ENCODE results near the gene LTBR.
A peak's percentile ranks its signal among the peaks of the same experiment; 100 is the strongest.

The LTBR gene

DNA sequence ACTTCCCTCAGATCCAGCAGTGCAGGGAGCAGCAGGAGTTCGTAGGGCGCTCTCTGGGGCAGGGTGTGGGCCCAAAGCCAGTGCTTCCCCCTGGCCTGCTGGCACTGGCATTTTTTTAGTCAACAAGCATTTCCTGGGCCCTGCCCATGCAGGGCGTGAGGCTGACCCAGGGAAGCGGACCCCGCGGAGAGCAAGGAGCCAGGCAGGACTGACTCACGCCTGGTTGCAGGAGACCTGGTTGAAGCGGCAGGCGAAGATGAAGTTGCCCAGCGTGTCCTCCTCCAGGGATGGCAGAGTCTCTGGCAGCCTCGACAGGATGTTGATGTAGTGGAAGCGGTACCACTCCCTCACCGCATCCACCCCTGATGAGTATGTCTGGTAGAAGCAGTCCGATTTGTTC, 22.1 kb upstream of the LTBR start:
- H3K4me3 ChIP-seq (ENCODE audit: low read depth, low read length): no peak overlapping the region
- H3K4me1 ChIP-seq (ENCODE audit: control insufficient read depth, insufficient read depth, low read length): peaks cover 7% of the 10 kb centered on the region; the same call in 1 of the 2 replicates
- H3K9me3 ChIP-seq (ENCODE audit: control insufficient read depth, insufficient read depth, low read depth, low read length): no peaks in the 10 kb centered on the region
- no peak overlapping the region for H3K27ac ChIP-seq (ENCODE audit: low read depth, low read length)
- no peak overlapping the region for H3K9ac ChIP-seq (ENCODE audit: low read length)
- no peaks in the 10 kb centered on the region for H3K27me3 ChIP-seq (ENCODE audit: control insufficient read depth, insufficient read depth, low read length)
- H3K36me3 ChIP-seq (ENCODE audit: control insufficient read depth, insufficient read depth, low read length): peaks cover 31% of the 10 kb centered on the region

DNA sequence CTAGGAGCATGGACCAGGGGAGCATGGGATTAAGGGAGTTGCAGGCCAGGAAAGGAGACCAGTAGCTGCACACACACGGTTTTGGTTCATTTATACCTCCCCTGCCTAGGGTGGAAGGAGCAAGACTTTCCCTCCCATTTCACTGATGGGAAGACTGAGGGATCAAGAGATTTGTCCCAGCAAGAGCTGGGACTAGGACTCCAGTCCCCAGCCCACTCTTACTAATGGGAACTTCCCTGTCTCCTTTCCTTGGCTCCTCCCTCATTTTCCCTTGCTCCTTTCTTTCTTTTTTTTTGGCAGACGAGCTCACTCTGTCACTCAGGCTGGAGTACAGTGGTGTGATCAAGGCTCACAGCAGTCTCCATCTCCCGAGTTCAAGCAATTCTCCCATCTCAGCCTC, 21.6 kb upstream of the LTBR start:
- H3K9ac ChIP-seq (ENCODE audit: low read length): no peak overlapping the region
- H3K36me3 ChIP-seq (ENCODE audit: control insufficient read depth, insufficient read depth, low read length): peaks cover 28% of the 10 kb centered on the region
- H3K27me3 ChIP-seq (ENCODE audit: control insufficient read depth, insufficient read depth, low read length): no peaks in the 10 kb centered on the region
- H3K4me1 ChIP-seq (ENCODE audit: control insufficient read depth, insufficient read depth, low read length): peaks cover 7% of the 10 kb centered on the region; the same call in 1 of the 2 replicates
- H3K9me3 ChIP-seq (ENCODE audit: control insufficient read depth, insufficient read depth, low read depth, low read length): no peaks in the 10 kb centered on the region
- no peak overlapping the region for H3K4me3 ChIP-seq (ENCODE audit: low read depth, low read length)
- H3K27ac ChIP-seq (ENCODE audit: low read depth, low read length): no peak overlapping the region

DNA sequence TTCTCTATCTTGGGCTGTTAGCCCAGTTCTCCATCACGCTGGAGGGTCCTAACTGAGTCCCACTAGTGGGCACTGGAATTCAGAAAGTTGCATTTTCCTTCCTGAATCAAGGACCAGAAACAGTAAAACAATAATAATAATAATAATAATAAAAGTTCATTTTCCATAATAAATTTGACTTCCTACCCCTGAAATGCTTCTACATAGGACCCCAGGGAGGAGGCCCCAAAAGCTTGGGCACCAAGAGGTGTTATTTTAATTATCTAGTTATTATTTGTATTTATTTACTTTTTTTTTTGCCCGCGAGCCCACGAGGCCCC, 21.0 kb upstream of the LTBR start:
- Histone ChIP-seq H3K27ac (ENCODE audit: low read depth, low read length) (no peak overlapping the region), H3K4me3 (ENCODE audit: low read depth, low read length) (peak overlapping the region; percentile 66), H3K27me3 (ENCODE audit: control insufficient read depth, insufficient read depth, low read length) (no peaks in the 10 kb centered on the region), H3K9ac (ENCODE audit: low read length) (no peak overlapping the region), H3K36me3 (ENCODE audit: control insufficient read depth, insufficient read depth, low read length) (peaks cover 30% of the 10 kb centered on the region), H3K4me1 (ENCODE audit: control insufficient read depth, insufficient read depth, low read length) (peaks cover 7% of the 10 kb centered on the region; the same call in 1 of the 2 replicates), H3K9me3 (ENCODE audit: control insufficient read depth, insufficient read depth, low read depth, low read length) (no peaks in the 10 kb centered on the region)

DNA sequence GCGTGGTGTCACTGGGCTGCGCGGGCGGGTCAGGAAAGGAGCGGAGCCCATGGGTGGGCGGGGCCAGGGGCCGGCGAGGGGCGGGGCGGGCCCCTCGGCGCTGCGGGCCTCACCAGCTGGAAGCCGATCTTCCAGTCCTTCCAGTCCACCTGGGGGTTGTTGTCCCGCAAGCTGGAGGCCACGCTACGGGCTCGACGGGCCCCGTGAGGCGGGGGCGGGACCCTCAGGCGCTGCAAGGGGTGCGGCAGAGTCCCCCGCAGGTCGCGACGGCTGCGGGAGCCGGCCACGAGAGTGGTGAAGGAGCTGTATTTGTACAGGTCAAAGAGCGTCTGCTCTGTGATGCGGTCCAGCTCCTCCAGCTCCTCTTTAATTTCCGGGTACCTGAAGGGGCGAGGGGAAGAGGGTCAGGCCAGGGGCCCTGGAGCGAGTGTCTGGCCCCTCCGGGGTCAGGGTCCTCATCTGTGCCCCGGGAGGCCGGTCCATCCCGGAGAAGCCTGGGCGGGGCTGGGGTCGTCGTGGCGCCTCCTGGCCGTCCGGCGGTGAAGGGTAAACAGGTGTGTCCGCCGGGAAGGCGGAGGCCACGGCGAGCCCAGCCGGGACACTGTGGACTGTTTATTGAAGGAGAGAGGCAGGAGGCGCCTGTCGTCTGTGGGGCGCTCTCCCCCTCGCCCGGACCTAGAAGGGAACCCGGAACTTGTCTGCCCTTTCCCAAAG, 20.5 kb upstream of the LTBR start:
- H3K9ac ChIP-seq (ENCODE audit: low read length): peak overlapping the region; percentile 42
- no peaks in the 10 kb centered on the region for H3K27me3 ChIP-seq (ENCODE audit: control insufficient read depth, insufficient read depth, low read length)
- H3K4me1 ChIP-seq (ENCODE audit: control insufficient read depth, insufficient read depth, low read length): peaks cover 12% of the 10 kb centered on the region; the same call in 1 of the 2 replicates
- H3K4me3 ChIP-seq (ENCODE audit: low read depth, low read length): peak overlapping the region; percentile 66
- H3K36me3 ChIP-seq (ENCODE audit: control insufficient read depth, insufficient read depth, low read length): peaks cover 30% of the 10 kb centered on the region
- no peaks in the 10 kb centered on the region for H3K9me3 ChIP-seq (ENCODE audit: control insufficient read depth, insufficient read depth, low read depth, low read length)
- no peak overlapping the region for H3K27ac ChIP-seq (ENCODE audit: low read depth, low read length)

DNA sequence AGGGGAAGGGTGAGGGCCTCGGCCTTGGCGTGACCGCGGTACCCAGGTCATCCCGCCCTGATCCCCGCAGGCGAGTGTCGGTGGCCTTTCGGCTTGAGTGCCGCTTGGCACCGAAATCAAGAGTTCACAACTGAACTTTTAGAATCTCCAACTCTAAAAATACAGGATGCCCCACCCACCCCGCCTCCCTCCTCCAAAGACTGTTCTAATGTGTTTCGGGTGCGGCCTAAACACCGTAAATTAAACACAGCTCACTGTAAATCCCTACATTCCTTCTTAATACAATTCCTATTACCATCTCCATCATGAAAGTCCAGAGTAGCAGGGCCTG, 20.0 kb upstream of the LTBR start:
- Histone ChIP-seq H3K27ac (ENCODE audit: low read depth, low read length) (no peak overlapping the region), H3K36me3 (ENCODE audit: control insufficient read depth, insufficient read depth, low read length) (peaks cover 30% of the 10 kb centered on the region), H3K4me3 (ENCODE audit: low read depth, low read length) (peak overlapping the region; percentile 66), H3K27me3 (ENCODE audit: control insufficient read depth, insufficient read depth, low read length) (no peaks in the 10 kb centered on the region), H3K9me3 (ENCODE audit: control insufficient read depth, insufficient read depth, low read depth, low read length) (no peaks in the 10 kb centered on the region), H3K9ac (ENCODE audit: low read length) (no peak overlapping the region), H3K4me1 (ENCODE audit: control insufficient read depth, insufficient read depth, low read length) (peaks cover 17% of the 10 kb centered on the region)

DNA sequence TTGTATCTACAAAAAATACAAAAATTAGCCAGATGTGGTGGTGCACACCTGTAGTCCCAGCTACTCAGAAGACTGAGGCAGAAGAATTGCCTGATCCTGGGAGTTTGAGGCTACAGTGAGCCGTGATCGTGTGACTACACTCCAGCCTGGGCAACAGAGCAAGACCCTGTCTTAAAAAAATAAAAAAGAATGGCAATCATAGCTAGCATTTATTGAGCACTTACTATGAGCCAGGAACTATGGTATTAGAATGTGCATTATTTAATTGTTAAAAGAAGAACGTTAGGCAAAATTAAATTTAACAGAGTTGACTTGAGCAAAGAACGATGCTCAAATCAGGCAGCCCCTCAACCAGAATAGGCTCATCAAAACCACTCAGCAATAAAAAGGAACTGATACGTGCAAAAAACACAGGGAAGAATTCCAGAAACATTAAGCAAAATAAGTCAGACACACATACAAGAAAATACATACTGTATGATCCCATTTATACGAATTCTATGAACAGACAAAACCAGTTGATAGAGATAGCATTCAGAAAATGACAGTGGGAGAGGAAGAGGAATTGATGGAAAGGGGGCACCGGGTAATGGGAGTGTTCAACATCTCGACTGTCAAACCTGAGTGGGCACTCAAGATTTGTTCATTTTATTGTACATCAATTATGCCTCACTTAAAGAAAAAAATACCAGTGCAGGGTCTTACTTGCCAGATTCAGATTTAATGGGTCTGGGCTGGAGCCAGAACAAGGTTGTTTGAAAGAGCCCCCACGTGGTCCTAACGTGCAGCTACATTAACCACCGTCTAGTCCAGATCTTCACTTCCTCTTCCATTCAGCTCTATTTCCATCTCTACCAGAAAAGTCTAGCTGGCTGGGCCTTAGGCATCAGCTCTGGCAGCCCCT, 16.6 kb upstream of the LTBR start:
- H3K27me3 ChIP-seq (ENCODE audit: control insufficient read depth, insufficient read depth, low read length): no peaks in the 10 kb centered on the region
- no peak overlapping the region for H3K4me3 ChIP-seq (ENCODE audit: low read depth, low read length)
- H3K9ac ChIP-seq (ENCODE audit: low read length): no peak overlapping the region
- no peaks in the 10 kb centered on the region for H3K9me3 ChIP-seq (ENCODE audit: control insufficient read depth, insufficient read depth, low read depth, low read length)
- H3K36me3 ChIP-seq (ENCODE audit: control insufficient read depth, insufficient read depth, low read length): peaks cover 6% of the 10 kb centered on the region
- H3K4me1 ChIP-seq (ENCODE audit: control insufficient read depth, insufficient read depth, low read length): peaks cover 37% of the 10 kb centered on the region
- H3K27ac ChIP-seq (ENCODE audit: low read depth, low read length): peak overlapping the region; percentile 18; the same call in 1 of the 2 replicates

DNA sequence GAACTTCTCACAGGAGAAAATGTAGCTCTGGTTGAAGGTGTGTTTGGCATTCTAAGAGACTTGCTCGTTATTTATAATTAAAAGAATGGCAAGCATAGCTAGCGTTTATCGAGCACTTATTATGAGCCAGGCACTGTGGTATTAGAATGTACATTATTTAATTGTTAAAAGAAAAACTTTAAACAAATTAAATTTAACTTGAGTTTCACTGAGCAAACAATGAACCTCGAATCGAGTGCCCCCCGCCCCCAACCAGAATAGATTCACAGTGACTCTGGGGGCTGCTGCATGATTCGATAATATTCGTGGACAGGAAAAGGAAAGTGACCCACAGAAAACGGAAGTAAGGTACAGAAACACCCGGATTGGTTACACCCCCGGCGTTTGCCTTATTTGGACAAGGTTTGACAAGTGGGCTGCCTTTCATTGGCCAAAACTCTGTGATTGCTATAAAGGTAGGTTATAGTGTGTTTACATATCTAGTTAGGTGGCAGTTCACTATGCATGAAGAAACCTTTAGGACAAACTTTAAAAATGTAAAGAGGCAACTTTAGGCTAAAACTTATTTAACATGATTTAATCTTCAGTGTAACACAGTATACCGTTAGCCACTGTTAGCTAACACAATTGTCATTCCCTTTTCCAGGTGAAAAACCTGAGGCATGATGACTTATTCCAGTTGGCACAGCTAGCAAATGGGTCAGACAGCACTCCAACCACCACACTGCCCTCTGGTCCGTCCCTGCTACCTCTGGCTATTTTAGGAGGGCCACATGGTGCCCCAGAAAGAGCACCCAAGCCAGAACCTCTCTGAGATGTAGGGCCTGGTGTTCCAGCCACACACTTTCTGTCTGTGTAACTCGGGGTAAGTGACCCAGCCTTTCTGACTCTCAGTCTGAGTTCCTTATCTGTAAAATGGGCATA, 15.7 kb upstream of the LTBR start:
- no peak overlapping the region for H3K4me3 ChIP-seq (ENCODE audit: low read depth, low read length)
- peak overlapping the region; percentile 18; the same call in 1 of the 2 replicates for H3K27ac ChIP-seq (ENCODE audit: low read depth, low read length)
- H3K27me3 ChIP-seq (ENCODE audit: control insufficient read depth, insufficient read depth, low read length): no peaks in the 10 kb centered on the region
- H3K36me3 ChIP-seq (ENCODE audit: control insufficient read depth, insufficient read depth, low read length): peaks cover 6% of the 10 kb centered on the region
- peaks cover 46% of the 10 kb centered on the region for H3K4me1 ChIP-seq (ENCODE audit: control insufficient read depth, insufficient read depth, low read length)
- H3K9ac ChIP-seq (ENCODE audit: low read length): peak overlapping the region; percentile 19
- H3K9me3 ChIP-seq (ENCODE audit: control insufficient read depth, insufficient read depth, low read depth, low read length): no peaks in the 10 kb centered on the region

DNA sequence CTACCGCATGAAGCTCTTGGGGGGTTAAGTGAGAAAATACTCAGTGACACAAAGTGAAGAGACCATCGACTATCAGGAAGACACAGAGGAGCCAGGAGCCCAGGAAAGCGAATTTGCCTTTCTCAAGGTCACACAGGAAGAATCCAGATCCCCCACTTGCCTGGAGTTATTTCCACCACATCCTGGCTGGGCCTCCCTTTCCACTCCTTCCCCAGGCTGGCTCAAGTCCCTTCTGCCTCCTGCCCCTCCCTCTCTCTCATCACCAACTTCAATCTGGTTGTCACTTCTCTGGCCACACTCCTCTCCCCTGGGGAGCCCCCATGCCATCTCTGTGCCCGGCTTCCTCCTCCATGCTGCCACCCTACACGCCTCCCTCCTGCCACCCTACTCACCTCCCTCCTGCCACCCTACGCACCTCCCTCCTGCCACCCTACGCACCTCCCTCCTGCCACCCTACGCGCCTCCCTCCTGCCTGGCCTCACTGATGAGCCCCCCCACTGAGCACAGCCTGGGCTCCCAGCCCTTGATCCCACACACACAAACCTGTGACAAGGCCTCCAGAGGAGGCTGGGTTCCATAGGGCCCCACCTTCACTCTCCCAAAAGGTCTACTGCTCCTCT, 14.9 kb upstream of the LTBR start:
- no peak overlapping the region for H3K9ac ChIP-seq (ENCODE audit: low read length)
- H3K27me3 ChIP-seq (ENCODE audit: control insufficient read depth, insufficient read depth, low read length): peaks cover 2% of the 10 kb centered on the region; the same call in 1 of the 2 replicates
- peaks cover 6% of the 10 kb centered on the region for H3K36me3 ChIP-seq (ENCODE audit: control insufficient read depth, insufficient read depth, low read length)
- no peak overlapping the region for H3K4me3 ChIP-seq (ENCODE audit: low read depth, low read length)
- no peak overlapping the region; the same call in 1 of the 2 replicates for H3K27ac ChIP-seq (ENCODE audit: low read depth, low read length)
- peaks cover 42% of the 10 kb centered on the region for H3K4me1 ChIP-seq (ENCODE audit: control insufficient read depth, insufficient read depth, low read length)
- H3K9me3 ChIP-seq (ENCODE audit: control insufficient read depth, insufficient read depth, low read depth, low read length): no peaks in the 10 kb centered on the region

DNA sequence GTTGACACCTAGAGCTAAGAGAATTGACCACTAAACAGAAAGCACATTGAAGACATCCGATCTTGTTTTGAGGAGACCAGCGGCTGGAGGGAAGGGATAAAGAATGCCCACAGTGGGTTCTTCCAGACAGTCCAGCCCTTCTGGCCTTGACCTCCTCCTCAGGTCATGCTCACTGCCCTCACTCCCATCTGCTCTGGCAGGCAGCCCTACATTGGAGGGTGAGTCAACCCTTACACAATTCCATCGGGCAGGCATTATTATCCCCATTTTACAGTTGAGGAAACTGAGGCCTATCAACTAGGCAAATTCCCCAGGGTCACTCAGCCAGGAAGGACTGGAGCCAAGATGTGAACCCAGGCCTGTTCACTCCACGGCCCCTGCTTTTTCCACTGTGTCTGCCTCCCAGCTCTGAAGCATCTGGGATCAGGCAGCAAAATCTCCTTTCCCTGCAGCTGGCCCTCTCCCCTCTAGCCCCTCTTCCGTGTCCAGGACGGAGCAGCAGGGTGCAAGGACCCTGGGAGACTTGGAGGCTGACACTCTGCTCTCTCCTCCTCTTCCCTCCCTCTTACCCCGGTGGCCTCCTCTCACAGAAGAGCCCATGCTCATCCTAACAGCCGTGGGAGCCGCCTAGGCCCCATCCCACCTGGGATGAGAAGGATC, 13.9 kb upstream of the LTBR start:
- H3K4me1 ChIP-seq (ENCODE audit: control insufficient read depth, insufficient read depth, low read length): peaks cover 47% of the 10 kb centered on the region
- peaks cover 5% of the 10 kb centered on the region; the same call in 1 of the 2 replicates for H3K27me3 ChIP-seq (ENCODE audit: control insufficient read depth, insufficient read depth, low read length)
- H3K27ac ChIP-seq (ENCODE audit: low read depth, low read length): peak overlapping the region; percentile 74; the same call in 1 of the 2 replicates
- no peaks in the 10 kb centered on the region for H3K9me3 ChIP-seq (ENCODE audit: control insufficient read depth, insufficient read depth, low read depth, low read length)
- peak overlapping the region; percentile 50 for H3K9ac ChIP-seq (ENCODE audit: low read length)
- peaks cover 6% of the 10 kb centered on the region for H3K36me3 ChIP-seq (ENCODE audit: control insufficient read depth, insufficient read depth, low read length)
- peak overlapping the region; percentile 42; the same call in 1 of the 2 replicates for H3K4me3 ChIP-seq (ENCODE audit: low read depth, low read length)

DNA sequence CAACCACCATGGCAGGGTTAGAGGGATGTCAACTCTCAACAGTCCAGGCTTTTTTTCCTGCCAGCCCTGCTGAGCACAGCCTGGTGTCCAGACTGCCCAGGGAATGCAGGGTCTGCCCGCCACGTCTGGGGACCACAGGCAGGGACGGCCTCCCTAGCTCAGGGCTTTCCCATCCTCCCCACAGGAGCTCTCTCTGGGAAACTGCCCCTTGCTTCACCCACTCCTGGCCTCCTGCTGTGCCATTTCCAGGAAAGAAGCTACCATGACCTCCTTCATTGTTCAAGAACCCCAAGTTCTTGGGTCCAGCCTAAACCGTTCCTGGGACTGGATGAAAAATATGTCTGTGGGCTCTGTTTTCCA, 13.4 kb upstream of the LTBR start:
- peaks cover 50% of the 10 kb centered on the region for H3K4me1 ChIP-seq (ENCODE audit: control insufficient read depth, insufficient read depth, low read length)
- H3K4me3 ChIP-seq (ENCODE audit: low read depth, low read length): peak overlapping the region; percentile 42
- no peaks in the 10 kb centered on the region for H3K9me3 ChIP-seq (ENCODE audit: control insufficient read depth, insufficient read depth, low read depth, low read length)
- H3K27me3 ChIP-seq (ENCODE audit: control insufficient read depth, insufficient read depth, low read length): peaks cover 5% of the 10 kb centered on the region; the same call in 1 of the 2 replicates
- H3K27ac ChIP-seq (ENCODE audit: low read depth, low read length): peak overlapping the region; percentile 74
- peaks cover 6% of the 10 kb centered on the region for H3K36me3 ChIP-seq (ENCODE audit: control insufficient read depth, insufficient read depth, low read length)
- H3K9ac ChIP-seq (ENCODE audit: low read length): peak overlapping the region; percentile 50
